GM18526 (cell line): ENCODE results near the gene UXS1.

ENCODE experiments used
- POLR2A ChIP-seq: IDR thresholded peaks from 3 replicates; pipeline ENCODE4 v1.6.1; 2011; ENCODE audit not compliant: insufficient read length; ENCODE audit errors: extremely low read depth

UXS1 gene

DNA sequence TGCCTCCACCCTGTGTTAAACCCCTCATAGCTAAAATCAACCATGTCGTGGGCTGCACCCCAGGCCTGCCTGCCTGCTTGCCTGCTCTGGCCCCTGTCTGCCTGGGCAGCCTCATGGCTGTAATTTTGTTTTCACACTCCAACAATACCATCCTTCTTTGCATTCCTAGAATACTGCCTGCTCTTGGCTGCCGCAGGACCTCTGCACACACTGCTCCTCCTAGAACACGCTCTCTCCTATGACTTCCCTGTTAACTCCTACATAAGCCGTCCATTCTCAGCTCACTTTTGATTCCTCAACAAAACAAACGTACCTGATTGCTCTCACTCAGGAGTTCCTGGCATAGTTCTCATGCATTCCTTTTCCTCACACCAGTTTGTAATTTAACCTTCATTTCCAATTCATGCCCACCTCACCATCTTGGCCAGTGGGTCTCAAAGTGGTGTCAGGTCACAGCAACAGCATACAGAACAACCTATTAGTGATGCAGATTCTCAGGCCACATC lies 2.5 kb downstream of the UXS1 start:
- TF ChIP-seq POLR2A = no peak

DNA sequence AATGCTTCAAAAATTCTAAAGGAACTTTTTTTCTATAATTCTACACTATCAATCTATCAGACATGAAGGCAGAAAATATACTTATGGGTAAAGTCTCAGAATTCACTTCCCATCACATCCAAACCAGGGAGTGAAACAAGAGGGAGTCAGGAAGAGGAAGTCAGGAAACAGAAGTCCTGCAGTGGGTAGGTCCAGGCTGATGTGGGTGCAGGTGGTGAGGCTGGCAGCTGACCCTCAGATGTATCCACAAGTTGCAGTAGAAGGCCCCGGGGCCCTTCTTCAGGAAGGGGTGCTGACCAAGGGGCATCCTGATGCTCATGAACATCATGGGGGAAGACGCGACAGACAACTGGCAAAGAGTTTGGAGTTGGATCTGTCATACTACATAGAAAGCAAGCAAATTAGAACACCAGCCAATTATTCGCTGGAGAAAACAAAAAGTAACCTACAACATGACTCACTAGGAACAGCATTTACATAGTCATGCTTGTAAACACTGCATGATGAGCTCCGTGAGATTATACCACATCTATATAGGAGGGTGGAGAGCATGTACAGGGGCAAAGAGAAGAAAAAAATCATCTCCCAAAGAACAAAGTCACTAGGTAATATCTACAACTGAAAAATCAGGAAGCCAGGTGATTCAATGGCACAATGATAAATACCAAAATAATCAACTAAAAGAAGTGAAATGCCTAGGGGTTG lies 4.2 kb downstream of the UXS1 start:
- no peak for TF ChIP-seq POLR2A

DNA sequence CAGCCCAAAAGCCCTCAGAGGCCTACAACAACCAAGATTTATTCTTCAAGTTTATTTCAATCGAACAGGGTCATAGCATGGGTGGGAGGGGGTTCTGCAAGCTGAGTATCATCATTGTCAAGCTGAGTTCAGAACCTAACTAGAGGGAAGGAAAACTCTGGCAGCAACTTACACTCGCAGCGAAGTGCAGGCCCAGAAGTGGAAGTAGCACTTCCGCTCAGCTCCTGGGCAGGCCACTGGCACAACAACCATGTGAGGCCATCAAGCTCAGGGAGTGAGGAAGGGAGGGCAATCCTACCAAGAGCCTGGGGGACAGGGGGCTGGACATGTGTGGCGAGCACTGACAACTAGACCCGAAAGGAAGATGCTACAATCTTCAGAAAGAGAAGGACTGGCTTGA lies 4.8 kb downstream of the UXS1 start:
- no peak for TF ChIP-seq POLR2A

DNA sequence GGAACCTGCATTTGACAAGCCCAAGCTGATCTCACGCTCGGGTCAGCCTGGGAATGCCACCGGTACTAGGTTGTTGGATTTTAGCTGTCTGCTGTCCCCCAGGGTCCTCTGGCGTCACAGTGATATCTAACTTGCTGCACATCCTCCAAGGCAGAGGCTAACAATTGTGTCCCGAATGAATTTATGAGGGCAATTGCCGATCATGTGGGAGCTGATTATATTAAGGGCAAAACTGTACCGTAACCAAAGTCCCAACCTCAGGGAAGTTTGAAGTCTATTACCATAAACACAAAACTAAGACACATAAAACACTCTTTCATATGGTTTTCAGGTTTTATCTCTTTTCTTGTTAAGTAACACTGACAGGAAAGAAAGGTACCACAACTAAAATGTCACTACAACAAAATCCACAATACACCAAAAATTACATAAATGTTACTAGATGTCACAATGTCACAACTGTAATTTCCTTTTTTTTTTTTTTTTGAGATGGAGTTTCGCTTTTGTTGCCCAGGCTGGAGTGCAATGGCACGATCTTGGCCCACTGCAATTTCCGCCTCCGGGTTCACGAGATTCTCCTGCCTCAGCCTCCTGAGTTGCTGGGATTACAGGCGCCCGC lies 6.7 kb downstream of the UXS1 start:
- TF ChIP-seq POLR2A = no peak

DNA sequence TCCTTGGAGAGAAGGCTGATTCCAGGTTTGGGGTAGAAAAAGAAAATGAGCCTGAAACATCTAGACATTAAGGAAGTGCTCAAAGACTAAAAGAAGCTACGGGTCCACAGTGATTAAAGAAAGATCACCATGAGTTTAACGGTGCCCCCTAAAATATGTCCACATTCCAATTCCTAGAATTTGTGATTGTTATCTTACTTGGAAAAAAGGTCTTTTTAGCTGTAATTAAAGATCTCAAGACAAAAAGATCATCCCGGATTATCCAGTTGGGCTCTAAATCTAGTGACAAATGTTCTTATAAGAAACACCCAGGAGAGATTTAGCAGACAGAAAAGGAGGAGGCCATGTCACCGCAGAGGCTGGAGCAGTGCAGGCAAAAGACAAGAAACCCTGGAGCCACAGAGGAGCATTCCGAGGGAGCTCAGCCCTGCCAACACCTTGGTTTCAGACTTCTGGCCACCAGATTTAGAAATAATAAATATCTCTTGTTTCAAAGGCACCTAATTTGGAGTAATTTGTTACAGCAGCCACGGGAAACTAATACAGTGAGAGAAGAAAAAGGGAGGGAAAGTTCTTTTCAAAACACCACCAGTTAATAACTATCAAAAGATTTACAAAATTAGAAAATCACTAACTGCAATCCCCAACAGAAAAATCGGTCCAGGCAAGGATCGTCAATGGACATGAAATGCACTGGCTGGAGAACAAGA lies 8.5 kb downstream of the UXS1 start:
- TF ChIP-seq POLR2A = no peak

DNA sequence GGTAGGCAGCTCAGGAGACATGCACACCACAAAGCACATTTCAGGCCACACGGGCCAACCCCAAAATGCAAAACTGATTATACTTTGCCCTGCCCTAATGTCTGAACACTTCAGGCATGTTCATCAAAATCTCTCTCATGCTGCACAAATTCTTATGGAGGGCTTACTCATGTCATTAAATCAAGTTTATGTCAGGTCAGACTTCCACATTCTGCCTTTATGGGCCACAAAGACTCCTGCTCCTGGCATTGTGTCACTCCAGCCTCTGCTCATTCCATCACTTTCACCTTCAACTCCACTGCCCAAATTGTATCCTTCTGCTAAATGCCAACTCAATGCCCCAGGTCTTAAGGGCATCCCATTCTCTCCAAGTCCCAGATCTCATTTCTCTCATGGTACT lies 9.2 kb downstream of the UXS1 start:
- TF ChIP-seq POLR2A = no peak

DNA sequence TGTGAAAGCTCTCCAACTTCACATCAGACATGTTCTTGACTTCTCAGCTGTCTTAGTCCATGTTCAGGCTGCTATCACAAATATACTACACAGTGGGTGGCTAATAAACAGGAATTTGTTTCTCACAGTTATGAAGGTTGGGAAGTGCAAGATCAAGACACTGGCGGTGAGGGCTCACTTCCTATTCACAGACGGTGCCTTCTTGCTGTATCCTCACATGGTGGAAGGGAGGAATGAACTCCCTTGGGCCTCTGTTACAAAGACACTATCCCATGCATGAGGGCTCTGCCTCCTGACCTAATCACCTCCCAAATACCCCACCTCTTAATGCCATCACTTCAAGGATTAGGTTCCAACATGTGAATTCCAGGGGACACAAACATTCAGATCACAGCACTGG lies 9.7 kb downstream of the UXS1 start:
- no peak for TF ChIP-seq POLR2A

DNA sequence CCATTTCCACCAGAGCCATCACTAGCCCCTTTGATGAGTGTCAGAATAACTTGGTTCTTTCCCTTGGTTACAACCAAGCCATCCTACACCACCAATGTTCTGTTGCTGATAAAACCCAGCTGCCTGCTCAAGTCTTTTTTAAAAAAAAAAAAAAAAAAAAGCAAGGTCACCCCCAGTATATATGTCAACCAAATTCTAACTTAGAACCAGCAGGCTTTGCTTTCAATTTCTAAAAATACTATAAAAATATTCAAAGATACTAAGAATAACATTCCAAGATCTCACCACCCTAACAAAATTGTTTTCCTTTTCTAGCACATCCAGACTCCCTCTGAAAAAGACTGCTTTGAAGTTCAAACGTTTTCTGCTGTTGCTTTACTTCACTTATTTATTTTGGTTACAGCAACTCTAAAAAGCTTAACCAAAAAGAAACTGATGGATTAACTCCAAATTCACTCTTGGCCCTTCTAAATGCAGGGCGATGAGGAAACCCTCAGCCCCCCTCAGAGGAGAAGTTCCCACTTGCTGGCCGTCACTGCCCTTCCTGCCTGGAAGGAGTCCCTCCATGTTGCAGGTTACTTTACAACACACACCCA lies 10.9 kb downstream of the UXS1 start:
- no peak for TF ChIP-seq POLR2A

DNA sequence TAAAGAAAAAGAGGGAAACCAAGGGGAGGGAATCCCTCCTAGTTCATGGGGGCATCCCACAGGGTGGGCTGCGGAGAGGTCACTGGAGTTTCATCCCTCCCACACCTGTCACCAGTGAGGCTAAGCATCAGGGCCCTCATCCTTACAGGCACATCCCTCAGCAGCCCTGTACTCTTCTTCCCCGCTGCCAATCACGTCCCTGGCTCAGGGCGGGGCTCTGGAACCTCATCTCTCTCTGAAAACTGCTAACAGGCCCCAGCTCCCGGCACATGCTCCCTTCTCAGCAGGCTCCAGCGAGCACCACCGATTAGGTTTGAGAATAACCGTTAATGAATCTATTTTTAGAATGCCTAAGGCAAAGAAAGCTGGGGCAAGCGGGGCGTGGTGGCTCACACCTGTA lies 13.0 kb downstream of the UXS1 start:
- TF ChIP-seq POLR2A = no peak

DNA sequence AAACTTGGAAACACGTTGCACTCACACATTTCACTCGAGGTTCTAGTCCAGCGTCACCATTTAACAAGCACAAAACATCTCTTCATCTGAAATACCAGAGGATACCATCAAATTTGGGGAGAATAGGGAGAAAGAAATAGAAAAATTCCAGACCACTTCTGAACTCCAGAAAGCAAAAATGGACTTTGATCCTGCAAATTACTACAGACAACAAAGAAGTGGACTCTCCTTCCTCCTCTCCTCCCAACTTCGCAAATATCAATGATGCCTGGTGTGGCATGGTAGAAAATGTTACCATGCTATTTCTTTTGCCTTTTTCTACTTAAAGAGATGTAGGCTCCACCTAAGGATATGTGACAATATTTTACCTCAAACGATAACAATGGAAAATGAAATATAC lies 13.5 kb downstream of the UXS1 start:
- no peak for TF ChIP-seq POLR2A

DNA sequence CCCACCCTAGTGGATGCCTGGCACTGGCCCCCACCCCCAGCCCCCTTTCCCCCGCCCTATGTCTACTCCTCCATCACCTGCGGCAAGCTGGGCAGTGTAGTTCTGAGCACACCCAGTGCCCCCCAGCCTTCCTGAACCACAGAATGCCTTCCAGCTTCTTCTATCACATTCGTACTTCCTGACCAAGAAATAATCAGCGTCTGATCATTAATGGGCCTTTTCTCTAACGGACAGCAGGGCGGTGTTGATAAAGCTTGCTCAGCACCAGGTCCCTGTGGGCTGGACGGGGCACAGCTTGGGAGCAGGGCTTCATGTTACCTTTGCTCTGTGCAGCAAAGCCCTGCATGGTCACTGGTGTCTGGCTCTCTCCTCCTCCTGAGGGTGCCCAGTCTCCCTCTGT lies 15.4 kb downstream of the UXS1 start:
- no peak for TF ChIP-seq POLR2A

DNA sequence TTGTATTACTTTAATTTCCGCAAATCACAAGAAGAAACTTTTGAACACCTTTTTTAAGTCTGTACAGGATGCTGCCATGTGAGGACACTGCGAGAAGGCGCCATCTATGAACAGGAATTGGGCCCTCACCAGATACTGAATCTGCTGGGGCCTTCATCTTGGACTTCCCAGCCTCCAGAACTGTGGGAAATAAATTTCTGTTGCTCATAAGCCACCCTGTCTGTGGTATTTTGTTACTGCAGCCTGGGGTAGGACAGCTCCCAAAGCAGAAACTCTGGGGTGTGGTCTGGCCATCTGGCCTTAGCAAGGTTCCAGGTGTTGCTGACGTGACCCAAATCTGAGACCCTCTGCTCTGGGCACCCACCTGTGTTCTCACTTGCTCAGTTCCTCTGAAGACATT lies 16.5 kb downstream of the UXS1 start:
- no peak for TF ChIP-seq POLR2A

DNA sequence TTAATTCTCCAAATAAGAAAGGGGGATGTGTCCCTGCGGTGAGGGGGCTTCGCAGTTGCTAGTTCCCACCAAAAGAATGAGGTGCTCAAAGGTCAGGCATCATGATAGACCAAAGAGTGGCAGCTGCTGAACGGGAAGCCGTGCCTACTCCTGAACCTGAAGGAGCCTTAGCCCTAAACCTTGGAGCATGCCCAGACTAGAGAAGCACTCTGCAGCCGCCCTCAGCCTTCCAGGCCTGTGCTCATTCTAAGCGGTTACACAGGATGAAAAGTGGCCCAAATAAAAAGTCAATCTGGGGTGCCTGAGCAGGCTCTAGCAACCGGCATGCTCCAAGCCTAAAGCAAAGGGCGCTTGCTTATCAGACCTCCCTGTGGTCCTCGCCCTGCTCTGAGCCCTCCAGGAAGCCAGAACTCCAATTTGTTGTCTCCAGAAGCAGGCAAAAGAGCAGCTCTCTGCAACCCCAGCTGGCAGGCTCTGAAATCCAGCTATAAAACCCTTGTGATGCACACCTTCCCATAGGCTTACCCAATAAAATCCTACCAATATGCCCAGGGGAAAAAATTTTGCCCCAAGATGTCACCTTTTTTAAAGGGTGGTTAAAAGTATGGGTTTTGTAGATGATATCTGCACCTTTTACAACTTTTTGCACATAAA lies 17.5 kb downstream of the UXS1 start:
- TF ChIP-seq POLR2A = no peak

DNA sequence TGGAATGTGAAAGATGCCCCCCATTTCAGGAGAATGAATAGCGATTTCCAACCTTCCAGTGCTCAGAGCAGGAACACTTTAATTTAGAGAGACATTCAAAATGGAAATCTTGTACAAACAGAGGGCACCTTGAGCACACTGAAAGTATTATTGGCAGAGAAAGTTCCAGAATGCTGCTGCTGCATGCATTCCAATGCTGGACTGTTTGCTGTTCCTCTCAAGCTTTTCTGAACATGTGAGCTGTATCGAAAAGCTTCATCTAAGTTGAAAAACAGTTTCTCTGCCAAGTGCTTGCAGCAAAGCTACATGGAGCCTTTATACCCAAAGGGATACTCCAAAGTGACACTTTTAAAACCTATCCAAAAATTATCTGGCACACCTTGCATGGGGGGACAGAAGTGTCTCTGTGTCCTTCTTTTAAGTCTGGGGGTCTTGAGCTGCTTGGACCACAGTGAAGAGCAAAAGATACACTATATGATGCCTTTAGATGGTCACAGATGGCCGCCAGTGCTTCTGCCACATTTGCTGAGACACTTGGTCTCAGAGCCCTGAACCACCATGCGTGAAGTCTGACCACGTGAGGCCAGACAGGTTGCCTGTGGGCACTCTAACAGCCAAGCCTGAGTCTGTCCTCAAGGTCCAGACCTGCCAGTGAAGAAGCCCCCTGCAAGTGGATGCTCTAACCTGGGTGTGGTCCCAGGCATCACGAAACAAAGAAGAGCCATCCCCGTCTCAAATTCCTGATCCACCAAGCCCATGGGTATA lies 18.8 kb downstream of the UXS1 start:
- TF ChIP-seq POLR2A = no peak

DNA sequence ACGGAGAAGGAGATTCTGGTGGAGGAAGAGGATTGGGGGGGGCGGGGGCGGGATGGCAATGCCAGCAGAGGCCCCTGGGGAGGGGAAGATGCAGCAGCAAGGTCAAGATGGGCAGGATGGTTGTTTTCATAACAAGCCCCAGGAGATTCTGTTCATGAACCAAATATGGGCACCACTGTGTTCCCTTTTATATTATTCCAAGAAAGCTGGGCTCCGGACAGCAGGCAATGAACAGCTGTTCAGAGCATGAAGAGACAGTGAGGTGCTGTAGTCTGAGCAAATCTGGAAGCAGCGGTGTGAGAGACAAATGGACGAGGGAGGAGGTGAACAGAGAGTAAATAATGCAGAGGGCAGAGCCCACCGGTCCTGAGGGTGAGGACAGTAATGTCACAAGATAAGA lies 20.0 kb downstream of the UXS1 start:
- no peak for TF ChIP-seq POLR2A

DNA sequence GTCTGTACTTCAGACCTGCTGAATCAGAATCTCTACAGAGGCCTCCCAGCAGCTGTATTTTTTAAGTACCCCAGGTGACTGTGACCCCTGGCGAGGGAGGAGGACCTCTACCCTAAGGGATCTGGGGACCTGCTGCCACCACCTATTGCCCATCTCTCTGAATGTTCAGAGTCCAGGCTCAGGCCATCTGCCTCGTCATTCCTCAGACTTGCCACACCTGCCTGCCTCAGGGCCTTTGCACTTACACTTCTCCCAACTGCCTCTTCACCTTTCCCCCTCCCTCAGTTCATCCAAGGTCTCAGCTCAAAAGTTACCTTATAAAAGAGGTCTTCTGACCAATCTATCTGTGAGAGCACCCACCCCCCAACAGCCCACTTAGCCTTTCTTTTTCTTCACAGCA lies 21.5 kb downstream of the UXS1 start:
- TF ChIP-seq POLR2A = no peak
